Fibroblast of lung (primary cell): ENCODE data around the gene CENPL. TPM values are rescaled to one million over a fixed set of nuclear protein-coding genes. Genes with fewer than 3 reads are reported as not detected.

Source experiments
- DNase-seq, 2 donors: peaks; one replicate each; pipeline versions ENCODE4 v3.0.0 to v3.0.0-alpha.2; 2010; ENCODE audit warnings: low read depth in 2 of 2
- H2AFZ ChIP-seq: 2 replicates; pipeline ENCODE4 v1.5.1; 2012; ENCODE audit warnings: low read length, control low read depth, inconsistent platforms
- H3K27ac ChIP-seq: 2 replicates; pipeline ENCODE4 v1.5.1; 2011; ENCODE audit warnings: low read length, control low read depth; ENCODE audit not compliant: insufficient read depth
- H3K27me3 ChIP-seq: 2 replicates; pipeline ENCODE4 v1.5.1; 2011; ENCODE audit warnings: mild to moderate bottlenecking, low read length; ENCODE audit not compliant: control insufficient read depth, insufficient read depth
- H3K36me3 ChIP-seq: 2 replicates; pipeline ENCODE4 v1.5.1; 2011; ENCODE audit warnings: low read length; ENCODE audit not compliant: control insufficient read depth, insufficient read depth
- H3K4me1 ChIP-seq: 2 replicates; pipeline ENCODE4 v1.5.1; 2011; ENCODE audit warnings: low read length; ENCODE audit not compliant: control insufficient read depth, insufficient read depth; ENCODE audit errors: extremely low read depth
- H3K4me2 ChIP-seq: 2 replicates; pipeline ENCODE4 v1.5.1; 2011; ENCODE audit warnings: low read length, control low read depth; ENCODE audit not compliant: insufficient read depth; ENCODE audit errors: extremely low read depth
- H3K4me3 ChIP-seq, 4 experiments: fragments of 200-600 bp in 1 of 4; sonication (generic) in 1 of 4; replicated peaks in 1 of 4; 2 replicates each; pipeline ENCODE4 v1.5.1; 2011 to 2016; ENCODE audit warnings: low read length in 4 of 4, low read depth in 3 of 4, mild to moderate bottlenecking in 3 of 4, control low read depth in 2 of 4, inconsistent platforms in 1 of 4, mixed read lengths in 1 of 4; ENCODE audit not compliant: insufficient read depth in 1 of 4; ENCODE audit errors: control extremely low read depth in 1 of 4
- H3K79me2 ChIP-seq: 2 replicates; pipeline ENCODE4 v1.5.1; 2012; ENCODE audit warnings: mild to moderate bottlenecking, low read length, inconsistent platforms; ENCODE audit not compliant: control insufficient read depth, insufficient read depth
- H3K9ac ChIP-seq: 2 replicates; pipeline ENCODE4 v1.5.1; 2011; ENCODE audit warnings: mild to moderate bottlenecking, low read length, control low read depth; ENCODE audit not compliant: insufficient read depth
- H3K9me3 ChIP-seq: 2 replicates; pipeline ENCODE4 v1.5.1; 2012; ENCODE audit warnings: low read depth, low read length; ENCODE audit not compliant: control insufficient read depth, insufficient read depth
- H4K20me1 ChIP-seq: 2 replicates; pipeline ENCODE4 v1.5.1; 2011; ENCODE audit warnings: low read length; ENCODE audit not compliant: control insufficient read depth, insufficient read depth; ENCODE audit errors: extremely low read depth
- EZH2 ChIP-seq: IDR thresholded peaks from 2 replicates; pipeline ENCODE4 v1.5.1; 2012; ENCODE audit warnings: low read length, control low read depth, mild to moderate bottlenecking; ENCODE audit errors: missing control alignments
- polyA plus RNA-seq, 2 donors: library from polyadenylated mRNA; depleted of rRNA in 1 of 2; stranded (reverse) in 1 of 2; unstranded in 1 of 2; fragments of >200 nt; gene quantifications; 2 replicates each; pipeline ENCODE4 v1.2.1, GENCODE V29; 2011 to 2012; ENCODE audit warnings: missing spikeins in 1 of 2
- total RNA-seq: library from RNA; depleted of rRNA; stranded (reverse); fragments of >200 nt; gene quantifications from 2 replicates; pipeline ENCODE4 v1.2.1, GENCODE V29; 2014
- TF ChIP-seq, protein P1 (sequence below), 2 donors: IDR thresholded peaks in 1 of 2; conservative IDR thresholded peaks in 1 of 2; 1 replicate in 1 of 2; 2 replicates in 1 of 2; pipeline ENCODE4 v1.5.1; 2011 to 2012; ENCODE audit warnings: low read length in 2 of 2, control low read depth in 1 of 2, inconsistent platforms in 1 of 2, low read depth in 1 of 2, mild to moderate bottlenecking in 1 of 2

Gene CENPL
- total and polyA plus RNA-seq, 2 donors (not counting 1 experiment from before 2014, with no cell fraction given) = 9.9 to 16.0 TPM

DNA sequence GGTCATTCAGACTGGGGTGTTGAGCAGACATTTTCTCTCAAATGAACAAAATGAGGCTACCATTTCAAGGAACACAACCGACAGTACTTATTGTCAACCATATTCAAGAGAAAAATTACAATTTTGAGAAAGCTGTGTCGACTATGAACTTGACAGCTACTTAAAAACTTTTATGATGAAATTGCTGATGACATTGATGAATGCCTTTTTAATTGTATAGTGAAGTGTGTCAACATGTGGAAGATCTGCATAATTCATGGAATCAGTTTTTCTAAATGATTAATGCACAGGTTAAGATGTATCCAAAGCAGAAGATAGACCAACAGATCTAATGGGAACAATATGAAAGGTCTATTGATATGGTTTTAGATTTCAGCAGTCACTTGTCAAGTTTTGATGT, 34.8 kb downstream of the CENPL start:
- Histone ChIP-seq H3K9me3 (no peaks in the 10 kb centered on the region), H3K9ac (no peak overlapping the region), H3K4me1 (no peaks in the 10 kb centered on the region), H3K27me3 (no peaks in the 10 kb centered on the region), H3K79me2 (no peaks in the 10 kb centered on the region), H3K36me3 (no peaks in the 10 kb centered on the region), H3K4me2 (no peak overlapping the region), H4K20me1 (no peaks in the 10 kb centered on the region), H3K4me3 (no peak overlapping the region), H3K27ac (no peak overlapping the region), H2AFZ (no peak overlapping the region)
- no peak for TF ChIP-seq EZH2
- TF ChIP-seq, protein P1, sequence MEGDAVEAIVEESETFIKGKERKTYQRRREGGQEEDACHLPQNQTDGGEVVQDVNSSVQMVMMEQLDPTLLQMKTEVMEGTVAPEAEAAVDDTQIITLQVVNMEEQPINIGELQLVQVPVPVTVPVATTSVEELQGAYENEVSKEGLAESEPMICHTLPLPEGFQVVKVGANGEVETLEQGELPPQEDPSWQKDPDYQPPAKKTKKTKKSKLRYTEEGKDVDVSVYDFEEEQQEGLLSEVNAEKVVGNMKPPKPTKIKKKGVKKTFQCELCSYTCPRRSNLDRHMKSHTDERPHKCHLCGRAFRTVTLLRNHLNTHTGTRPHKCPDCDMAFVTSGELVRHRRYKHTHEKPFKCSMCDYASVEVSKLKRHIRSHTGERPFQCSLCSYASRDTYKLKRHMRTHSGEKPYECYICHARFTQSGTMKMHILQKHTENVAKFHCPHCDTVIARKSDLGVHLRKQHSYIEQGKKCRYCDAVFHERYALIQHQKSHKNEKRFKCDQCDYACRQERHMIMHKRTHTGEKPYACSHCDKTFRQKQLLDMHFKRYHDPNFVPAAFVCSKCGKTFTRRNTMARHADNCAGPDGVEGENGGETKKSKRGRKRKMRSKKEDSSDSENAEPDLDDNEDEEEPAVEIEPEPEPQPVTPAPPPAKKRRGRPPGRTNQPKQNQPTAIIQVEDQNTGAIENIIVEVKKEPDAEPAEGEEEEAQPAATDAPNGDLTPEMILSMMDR (conservative IDR thresholded peaks at IDR 0.05 in 1 of 2, IDR thresholded peaks at IDR 0.05 in 1 of 2; ENCODE audit: low read depth in 1 of 2, low read length in 2 of 2) = no peak
- no peak for DNase-seq

DNA sequence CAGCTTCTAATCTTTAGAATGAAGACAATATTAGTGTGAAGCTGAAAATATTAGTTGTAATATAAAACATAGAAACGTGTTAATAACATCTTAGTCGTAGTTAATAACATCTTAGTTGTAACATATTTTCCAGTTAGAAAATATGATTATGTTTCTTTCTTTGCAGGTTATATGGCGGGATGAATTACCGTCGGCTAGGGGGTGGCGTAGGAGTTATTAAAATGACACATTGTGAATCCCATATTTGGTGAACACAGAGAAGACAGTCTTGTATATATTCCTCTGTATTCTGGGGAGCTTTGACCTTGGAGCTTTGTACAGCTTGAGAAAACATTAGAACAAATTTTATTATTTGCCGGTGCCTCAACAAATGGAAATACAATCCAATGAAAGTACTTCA, 39.7 kb downstream of the CENPL start:
- no peak for DNase-seq
- Histone ChIP-seq H3K4me2 (no peak overlapping the region), H3K79me2 (no peaks in the 10 kb centered on the region), H3K4me1 (no peaks in the 10 kb centered on the region), H3K9ac (no peak overlapping the region), H3K27me3 (no peaks in the 10 kb centered on the region), H3K27ac (no peak overlapping the region), H4K20me1 (no peaks in the 10 kb centered on the region), H3K4me3 (no peak overlapping the region), H3K36me3 (peaks cover 5% of the 10 kb centered on the region), H2AFZ (no peak overlapping the region), H3K9me3 (no peaks in the 10 kb centered on the region)
- TF ChIP-seq EZH2 = no peak
- TF ChIP-seq, protein P1 (conservative IDR thresholded peaks at IDR 0.05 in 1 of 2, IDR thresholded peaks at IDR 0.05 in 1 of 2; ENCODE audit: low read depth in 1 of 2, low read length in 2 of 2) = no peak

DNA sequence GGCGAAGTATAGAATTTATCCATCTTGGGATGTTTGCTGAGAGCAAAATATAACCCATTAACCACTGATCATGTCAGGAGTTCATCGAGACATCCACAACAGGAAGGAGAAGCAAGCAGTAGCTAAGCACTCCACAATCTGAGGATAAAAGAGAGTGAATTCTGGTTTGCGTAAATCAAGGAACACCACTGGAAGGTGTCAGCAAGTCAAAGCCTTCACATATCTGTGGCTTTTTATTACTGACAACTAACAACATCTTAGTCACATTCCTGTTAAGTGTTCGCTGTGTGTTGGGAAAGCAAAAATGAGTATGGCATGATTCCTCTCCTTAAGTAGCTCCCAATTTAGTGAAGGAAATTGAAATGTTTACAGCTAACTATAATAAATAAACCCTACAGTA, 44.7 kb downstream of the CENPL start:
- no peak overlapping the region for H3K27ac ChIP-seq
- H2AFZ ChIP-seq = no peak overlapping the region
- no peak for TF ChIP-seq EZH2
- TF ChIP-seq, protein P1 (conservative IDR thresholded peaks at IDR 0.05 in 1 of 2, IDR thresholded peaks at IDR 0.05 in 1 of 2; ENCODE audit: low read depth in 1 of 2, low read length in 2 of 2) = no peak
- no peak overlapping the region for H3K4me2 ChIP-seq
- DNase-seq = no peak
- H3K9me3 ChIP-seq = no peaks in the 10 kb centered on the region
- no peak overlapping the region for H3K4me3 ChIP-seq
- H4K20me1 ChIP-seq = no peaks in the 10 kb centered on the region
- H3K36me3 ChIP-seq = peaks cover 5% of the 10 kb centered on the region
- H3K9ac ChIP-seq = no peak overlapping the region
- no peaks in the 10 kb centered on the region for H3K79me2 ChIP-seq
- no peaks in the 10 kb centered on the region for H3K4me1 ChIP-seq
- no peaks in the 10 kb centered on the region for H3K27me3 ChIP-seq
